Stimulated activated CD4-positive, alpha-beta T cell treated with anti-CD3 and anti-CD28 coated beads, Interleukin-15, amount 100 ng/mL, for 24 hours (primary cell): ENCODE results near the gene OGFOD1.
"Not testable (repeated sequence)": the region's sequence is repeated elsewhere in the genome, so short reads cannot be mapped to it uniquely, and the experiment has no call there.

Experiments used
- DNase-seq: peaks from one replicate; pipeline ENCODE4 v3.0.0-alpha.2; 2020

OGFOD1 gene

DNA sequence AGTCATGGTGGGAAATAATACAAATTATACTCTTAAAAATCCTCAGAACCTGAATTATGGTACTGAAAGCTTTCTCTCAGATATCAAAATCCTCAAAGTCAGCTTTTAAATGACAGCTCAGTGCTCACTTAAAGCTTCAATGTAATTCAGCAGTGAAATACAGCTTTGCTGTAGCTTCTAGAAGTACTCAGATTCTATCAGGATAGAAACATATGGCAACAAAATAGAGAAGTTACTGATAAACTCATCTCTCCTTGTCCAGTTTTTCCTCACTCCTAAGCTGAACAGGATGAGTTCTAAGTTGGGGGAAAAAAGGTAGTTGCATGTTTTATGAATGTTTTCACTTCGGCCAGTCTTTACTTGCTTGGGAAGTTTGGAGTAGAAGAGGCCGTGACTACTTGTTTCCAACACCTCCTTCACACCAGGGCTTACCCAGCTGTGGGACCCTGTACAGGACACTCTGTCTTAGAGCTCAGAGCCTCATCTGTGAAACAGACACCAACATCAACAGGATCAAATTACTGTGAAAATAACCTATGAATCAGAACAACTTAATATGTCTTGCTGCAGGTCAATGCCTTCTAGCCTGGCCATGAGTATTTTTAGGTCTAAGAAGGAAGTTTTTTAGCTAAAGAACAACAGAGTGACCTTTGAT is 30.2 kb downstream of the OGFOD1 start:
- no peak for DNase-seq

DNA sequence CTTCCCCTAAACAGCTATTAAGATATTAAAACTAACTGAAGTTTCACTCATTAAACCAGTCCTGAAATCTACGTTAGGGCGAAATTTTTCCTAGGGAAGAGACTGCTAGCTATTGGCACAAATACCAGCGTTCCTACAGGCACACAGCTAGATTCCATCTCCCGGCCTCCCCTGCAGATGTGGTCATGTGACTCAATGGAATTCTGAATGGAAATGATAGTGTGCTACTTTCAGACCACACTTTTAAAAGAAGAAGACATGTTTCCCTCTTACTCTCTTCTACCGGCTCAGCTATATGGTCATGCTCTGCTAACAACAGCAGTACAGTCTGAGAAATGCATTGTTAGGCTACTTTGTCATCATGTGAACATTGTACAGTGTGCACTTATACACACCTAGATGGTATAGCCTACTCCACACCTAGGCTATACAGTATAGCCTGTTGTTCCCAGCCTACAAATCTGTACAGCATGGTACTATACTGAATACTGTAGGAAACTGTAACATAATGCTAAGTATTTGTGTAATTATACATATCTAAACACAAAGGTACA is 31.4 kb downstream of the OGFOD1 start:
- DNase-seq: no peak

DNA sequence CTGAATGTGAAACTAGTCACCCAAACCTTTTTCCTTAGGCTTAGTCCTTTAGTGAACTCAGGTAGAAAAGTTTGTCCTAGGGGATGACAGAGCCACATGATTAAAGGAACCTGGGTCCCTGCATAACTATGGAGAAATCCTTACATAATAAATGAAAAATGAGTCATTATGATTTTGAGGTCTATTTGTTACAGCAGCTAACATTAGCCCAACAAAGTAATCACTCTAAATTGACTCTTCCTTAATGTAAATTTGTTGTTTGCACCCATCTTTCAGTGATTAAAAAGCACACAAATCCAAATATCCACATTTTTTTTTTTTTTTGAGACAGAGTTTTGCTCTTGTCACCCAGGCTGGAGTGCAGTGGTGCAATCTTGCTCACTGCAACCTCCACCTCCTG is 32.0 kb downstream of the OGFOD1 start:
- no peak for DNase-seq

DNA sequence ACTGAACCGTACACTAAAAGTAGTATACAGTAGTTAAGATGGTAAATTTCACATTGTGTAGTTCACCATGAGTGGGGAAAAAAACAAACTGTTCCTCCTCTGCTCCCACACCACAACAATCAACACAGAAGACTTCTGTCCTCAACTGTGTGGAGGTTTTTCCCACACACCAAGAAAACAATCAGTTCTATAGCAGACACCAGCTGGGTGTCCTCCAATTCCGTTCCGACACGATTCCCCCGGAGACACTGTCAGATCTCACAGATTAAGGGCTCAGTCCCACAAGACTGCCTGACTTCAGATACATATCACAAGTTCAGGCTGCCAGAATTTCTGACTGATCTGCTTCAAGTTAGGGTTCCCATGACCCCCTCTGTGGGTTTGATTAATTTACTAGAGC is 36.7 kb downstream of the OGFOD1 start:
- DNase-seq: no peak

DNA sequence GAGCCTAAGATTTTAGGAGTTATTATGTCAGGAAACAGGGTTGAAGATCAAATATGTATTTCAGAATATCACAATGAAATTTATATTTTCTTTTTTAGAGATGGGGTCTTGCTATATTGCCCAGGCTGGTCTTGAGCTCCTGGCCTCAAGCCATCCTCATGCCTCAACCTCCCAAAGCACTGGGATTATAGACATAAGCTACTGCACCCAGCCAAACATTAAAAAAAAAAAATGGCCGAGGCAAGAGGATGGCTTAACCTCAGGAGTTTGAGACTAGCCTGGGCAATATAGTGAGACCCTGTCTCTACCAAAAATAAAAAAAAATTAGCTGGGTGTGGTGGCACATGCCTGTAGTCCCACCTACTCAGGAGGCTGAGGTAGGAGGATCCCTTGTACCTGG is 37.5 kb downstream of the OGFOD1 start:
- DNase-seq: not testable (repeated sequence)

DNA sequence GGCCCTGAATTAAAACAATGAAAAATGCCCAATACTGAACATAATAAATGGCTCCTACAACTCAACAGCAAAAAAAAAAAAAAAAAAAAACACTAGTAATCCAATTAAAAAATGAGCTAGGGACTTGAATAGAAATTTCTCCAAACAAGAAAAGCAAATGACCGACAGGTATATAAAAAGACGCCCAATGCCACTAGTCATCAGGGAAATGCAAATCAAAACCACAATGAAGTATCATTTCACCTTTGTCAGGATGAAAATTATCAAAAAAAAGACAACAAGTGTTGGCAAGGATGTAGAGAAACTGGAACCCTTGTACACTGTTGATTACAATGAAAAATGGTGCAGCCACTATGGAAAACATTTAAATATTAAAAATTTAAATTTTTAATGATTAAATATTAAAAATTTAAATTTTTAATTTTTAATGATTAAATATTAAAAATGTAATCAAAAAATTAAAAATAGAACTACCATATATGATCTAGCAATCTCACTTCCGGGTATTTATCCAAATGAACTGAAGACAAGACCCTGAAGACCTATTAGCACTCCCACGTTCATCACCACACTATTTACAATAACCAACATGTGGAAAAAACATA is 40.4 kb downstream of the OGFOD1 start:
- no peak for DNase-seq

DNA sequence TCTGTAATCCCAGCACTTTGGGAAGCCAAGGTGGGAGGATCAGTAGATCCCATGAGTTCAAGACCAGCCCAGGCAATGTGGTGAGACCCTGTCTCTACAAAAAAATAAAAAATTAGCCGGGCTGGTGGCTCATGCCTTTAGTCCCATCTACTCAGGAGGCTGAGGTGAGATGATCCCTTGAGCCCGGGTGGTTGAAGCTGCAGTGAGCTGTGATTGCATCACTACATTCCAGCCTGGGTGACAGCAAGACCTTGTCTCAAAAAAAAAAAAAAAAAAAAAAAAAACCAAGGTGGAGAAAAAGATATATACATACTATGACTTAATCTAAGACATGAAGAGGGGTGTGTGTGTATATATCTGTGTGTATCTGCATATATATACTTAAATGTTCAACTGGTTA is 41.8 kb downstream of the OGFOD1 start:
- no peak for DNase-seq

DNA sequence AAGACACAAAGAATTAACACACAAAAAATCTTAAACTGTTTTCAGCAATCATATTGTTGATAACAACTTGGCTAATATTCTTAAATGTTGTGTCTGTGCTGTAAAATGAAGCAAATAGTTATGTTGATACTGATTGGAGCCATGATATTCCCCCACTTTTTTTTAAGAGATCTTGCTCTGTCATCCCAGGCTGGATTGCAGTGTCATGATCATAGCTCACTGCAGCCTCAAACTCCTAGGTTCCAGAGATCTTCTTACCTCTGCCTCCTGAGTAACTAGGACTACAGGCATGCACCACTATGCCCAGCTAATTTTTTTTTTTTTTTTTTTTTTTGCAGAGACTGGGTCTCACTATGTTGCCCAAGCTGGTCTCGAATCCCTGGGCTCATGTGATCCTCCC is 42.5 kb downstream of the OGFOD1 start:
- DNase-seq: no peak

DNA sequence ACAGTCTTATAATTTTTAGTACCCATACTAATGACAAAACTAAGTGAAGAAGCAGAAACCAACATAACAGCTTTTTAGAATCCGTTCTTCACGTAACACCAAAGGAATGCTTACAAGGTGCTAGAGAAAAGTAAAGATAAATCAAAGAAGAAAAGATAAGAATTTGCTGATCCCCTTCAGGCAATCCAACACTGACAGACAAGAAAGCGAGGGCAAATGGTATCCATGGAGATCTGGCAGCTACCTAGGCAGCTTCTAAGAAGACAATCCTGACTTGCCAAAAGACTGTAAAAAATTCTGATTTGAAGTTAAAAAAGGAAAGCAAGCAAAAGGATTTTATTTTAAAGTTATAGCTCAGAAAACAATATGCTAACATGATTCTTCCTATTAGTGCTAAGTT is 53.8 kb downstream of the OGFOD1 start:
- no peak for DNase-seq

DNA sequence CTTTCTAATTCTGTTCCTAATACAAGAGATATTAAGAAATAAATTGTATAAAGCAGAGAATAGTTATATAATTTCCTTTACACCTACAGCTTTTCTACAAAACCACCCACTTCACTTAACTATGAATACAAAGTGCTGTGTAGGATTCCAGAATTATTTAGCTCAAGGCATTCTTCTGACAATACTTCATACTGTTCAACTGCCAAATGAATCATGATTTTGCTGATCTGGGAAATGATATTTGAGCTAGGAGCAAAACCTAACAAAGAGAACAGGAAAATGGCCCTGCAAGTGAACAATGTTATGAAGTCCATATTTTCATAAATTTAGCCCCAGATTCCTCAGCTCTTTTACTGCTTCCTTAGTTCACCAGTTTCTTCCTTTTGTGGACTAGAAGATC is 55.6 kb downstream of the OGFOD1 start:
- no peak for DNase-seq

DNA sequence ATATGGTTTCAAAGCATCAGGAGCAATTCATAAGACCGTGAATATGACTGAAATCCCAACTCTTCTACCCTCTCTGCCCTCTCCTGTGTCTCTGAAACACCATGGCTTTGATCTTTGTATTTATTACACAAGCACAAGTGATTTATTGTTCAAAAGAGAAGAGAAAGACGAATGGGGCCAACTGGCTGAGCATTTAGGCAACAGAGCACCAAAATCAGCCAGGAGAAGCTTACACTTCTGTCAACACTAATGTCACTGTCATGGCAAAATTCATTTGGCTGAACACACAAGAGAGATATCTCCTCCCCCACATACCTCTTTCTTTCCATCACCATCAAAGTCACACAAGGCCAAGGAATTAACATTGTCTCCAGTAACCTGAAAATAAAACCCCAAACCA is 59.2 kb downstream of the OGFOD1 start:
- no peak for DNase-seq

DNA sequence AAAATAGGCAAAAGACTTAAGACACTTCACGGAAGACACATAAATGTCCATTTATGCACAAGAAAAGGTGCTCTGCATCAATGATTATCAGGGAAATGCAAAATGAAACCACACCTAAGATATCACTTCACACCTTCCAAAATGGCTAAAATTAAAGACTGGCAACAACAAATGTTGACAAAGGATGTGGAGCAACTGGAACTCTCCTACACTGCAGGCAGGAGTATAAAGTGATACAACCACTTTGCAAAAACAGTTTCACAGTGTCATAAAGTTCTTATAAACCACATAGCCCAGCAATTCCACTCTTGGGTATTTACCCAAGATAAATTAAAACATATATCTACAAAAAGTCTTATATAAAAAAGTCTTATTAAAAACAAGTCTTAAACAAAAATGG is 60.7 kb downstream of the OGFOD1 start:
- DNase-seq: no peak

DNA sequence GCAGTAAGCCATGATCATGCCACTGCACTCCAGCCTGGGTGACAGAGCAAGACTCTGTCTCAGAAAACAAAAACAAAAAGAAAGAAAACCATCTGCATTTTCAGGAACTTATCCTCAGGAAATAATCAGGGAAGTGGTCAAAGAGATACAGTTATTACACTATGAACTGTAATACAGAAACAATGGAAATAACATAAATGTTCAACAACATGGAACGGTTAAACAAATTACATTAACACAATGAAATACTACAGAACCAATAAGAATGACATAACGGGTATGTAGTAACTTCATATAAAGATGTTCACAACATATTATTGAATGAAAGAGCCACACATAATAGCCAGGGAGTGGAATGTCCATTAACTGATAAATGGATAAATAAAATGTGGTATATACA is 61.7 kb downstream of the OGFOD1 start:
- DNase-seq: no peak

DNA sequence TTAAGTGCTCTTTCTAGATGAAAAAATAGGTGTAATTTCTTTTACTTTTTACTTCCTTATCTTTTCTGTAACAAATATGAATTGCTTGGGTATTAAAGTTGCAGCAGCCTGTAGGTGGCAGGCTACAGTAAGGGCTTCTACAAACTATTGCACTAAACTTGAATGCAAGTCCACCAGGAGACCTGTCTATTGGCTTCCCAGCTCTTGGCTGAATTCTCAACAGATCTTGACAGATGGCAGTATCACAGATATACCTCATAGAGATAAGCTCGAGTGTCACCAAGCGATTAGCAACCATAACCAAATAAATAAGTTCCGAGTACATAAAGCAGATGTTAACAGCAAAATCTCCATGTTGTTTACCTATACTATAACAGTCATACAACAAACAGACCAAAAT is 62.6 kb downstream of the OGFOD1 start:
- peak; percentile 38 for DNase-seq

DNA sequence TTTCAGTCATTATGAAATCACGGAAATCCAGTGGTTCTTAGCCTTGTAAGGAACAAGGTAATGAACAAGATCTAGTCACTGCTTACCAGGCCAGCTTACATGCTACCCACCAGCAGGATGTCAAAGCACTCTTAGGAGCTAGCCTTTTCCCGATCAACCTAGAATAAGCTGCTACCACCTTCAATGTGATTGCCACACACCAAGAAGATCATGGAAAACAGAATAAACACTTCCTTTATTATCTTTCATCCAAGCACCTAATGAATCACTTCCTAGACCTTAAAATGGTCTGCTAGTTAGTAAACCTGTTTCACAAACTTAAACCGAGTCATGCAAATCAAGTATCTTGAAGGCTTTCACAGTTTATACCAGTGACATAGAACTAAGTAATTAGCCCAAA is 63.5 kb downstream of the OGFOD1 start:
- no peak for DNase-seq

DNA sequence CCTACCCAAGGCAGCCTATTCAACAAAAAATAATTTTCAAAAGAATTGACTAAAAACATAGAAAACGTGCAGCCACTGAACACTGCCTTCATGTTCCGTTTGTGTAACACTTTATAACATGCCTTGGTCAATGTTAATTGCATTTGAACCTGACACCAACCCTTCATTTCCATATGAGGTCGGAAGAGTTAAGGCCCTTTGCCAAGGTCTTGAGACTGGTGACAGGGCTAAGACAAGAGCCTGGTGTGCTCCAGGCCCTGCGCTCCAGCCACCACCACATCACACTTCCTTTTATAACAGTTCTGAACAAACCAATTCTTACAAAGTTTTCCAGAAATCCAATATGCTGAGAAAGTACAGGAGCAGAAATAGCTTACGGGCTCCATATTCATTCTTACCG is 64.3 kb downstream of the OGFOD1 start:
- no peak for DNase-seq

DNA sequence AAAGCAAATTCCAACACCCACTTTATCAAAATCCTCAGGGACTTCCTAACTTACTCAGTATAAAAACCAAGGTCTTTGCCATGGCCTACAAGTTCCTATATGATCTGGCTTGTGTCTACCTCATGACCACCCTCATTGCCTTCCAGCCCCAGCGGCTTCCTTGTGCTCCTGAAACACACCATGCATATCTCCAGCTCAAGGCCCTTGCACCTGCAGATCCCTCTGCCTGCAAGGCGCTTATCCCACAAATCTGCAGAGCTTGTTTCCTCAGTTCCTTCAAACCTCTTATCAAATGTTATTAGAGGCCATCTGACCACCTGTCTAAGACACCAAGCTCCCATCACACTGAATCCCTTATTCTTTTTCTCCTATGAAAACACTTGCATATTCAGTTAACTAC is 65.9 kb downstream of the OGFOD1 start:
- DNase-seq: no peak

DNA sequence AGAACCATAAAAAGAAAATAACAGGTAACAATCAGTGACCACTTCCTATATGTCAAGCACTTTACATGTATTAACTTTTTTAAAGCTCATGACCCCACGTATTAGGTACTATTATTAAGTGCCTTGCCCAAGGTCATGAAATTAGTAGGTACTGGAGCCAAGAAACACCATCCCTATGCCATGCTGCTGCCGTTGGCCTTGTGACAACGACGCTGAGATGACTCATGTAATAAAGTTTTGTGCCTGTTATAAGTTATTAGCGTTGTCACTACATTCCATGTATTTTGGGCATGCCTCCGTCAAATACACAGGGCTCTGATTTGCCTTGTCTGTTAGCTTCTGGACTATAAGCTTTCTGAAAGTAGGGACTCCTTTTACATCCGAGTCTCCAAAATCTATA is 67.1 kb downstream of the OGFOD1 start:
- no peak for DNase-seq

DNA sequence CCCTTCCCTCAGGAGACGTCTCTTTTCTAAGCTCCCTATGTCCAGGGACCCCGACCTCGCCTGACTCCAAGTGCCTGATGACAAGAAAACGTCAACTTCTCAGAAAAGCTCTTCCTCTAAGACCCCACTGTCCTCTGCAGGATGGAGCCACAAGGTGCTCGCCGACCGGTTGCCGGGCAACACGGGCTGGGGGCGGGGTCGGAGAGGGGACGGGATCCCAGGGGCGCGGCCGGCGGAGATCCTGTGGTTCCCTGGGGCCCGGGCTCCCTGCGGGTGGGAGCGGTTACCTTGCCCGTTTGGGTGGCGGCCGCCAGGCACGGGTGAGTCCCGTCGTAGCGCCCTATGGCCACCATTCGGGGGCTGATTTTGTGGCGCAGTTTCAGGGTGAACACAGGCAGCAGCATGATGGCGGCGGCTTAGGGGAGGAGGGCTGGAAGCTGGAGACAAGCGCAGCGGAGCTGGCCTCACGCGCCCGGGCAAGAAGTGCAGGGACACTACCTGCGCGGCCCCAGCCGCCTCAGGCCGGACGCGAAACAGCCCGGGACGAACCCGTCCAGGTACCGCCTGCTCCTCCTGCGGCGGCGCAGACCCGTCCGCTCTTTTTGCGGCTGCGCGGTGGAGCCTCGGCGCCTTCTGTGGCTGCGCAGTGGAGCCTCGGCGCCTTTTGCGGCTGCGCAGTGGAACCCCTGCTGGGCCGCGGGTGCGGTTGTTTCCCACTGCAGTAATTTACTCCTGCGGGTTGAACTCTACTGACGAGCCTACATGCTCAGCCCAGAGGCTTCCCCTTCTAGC is 68.3 kb downstream of the OGFOD1 start, which contains the start of gene BBS2:
Gene BBS2, minus strand, starts transcription at position 566 of the 792 bp plus-strand sequence. Its CDS starts 162 bp downstream, at position 404.
- DNase-seq: peak; percentile 93

DNA sequence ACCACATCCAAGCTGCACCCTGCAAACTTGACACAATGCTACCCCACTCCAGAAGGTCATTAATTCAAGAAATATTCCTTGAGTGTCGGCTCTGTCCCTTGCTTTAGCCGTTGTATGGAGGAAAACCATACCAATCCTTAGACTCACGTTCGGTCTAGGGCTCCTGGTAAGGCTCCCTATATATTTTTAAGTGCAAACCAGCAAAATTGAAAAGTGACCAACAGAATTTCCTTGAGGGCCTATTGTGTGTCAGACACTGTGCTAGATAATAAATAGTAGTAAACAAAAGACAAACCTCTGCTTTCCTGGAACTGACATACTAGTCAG is 68.9 kb downstream of the OGFOD1 start:
- no peak for DNase-seq

DNA sequence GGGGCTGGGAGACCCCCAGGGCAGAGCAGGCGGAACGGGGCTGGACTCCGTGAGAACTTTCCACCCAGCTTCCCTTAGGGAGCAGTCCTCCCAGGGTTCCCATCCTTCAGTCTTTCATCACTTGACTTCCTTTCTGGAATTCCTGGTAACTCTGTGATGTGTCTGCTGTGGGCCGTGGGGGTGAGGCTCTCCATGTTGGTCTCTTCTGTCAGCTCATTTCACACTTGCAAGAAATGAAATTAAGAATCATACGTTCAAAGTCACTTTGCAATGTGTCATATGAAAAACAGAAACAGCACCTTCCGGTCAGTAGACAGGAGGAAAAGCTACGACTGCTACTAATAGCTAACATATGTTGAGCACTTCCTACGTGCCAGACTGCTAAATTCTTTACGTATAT is 73.9 kb downstream of the OGFOD1 start:
- no peak for DNase-seq
